Right kidney (tissue), 1 donor: ENCODE results near the gene AJAP1.

Experiments
- DNase-seq: peaks from one replicate; pipeline ENCODE4 v3.0.0-alpha.2; 2016

AJAP1 gene

DNA sequence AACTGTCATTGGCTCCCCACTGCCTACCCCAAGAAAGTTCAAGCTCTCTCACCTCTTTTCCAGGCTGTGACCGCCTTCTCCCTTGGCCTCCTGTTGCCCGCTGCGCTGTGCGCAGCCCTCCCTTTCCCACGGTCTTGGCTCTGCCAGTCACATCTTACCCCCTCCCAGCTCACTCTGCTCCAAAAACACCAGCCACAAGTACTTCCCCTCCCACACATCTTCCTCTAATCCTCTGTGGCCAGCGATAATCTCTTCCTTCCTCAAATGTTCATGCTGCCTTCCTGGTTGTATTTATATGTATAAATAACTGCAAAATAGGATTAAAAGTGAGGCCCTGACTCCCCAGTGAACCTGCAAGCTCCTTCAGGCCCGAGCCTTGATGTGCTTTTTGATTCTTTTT lies 81.8 kb downstream of the AJAP1 start:
- DNase-seq, result no peak

DNA sequence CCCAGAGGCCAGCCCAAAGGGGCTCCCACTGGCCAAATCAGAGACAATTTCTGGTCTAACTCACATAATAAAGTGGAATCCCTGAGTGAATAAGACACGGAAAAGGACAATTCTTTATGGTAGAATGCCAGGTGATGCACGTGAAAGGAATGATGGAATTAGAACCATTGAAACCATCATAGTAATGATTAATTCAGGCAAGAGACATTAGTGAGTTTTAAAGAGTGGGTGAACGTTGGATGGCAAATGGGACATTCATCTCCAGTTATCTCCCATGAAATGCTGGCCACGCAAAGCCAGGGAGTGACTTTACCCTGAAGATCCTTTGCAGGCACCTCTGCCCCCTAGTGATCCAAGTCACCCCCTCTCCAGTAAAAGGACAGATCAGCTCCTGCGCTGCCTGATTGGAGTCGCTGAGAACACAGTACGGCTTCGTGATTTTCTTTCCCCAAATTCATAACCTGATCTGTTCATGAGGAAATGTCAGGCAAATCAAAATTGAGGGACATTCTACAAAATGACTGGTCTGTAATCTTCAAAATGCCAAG lies 87.5 kb downstream of the AJAP1 start:
- no peak for DNase-seq

DNA sequence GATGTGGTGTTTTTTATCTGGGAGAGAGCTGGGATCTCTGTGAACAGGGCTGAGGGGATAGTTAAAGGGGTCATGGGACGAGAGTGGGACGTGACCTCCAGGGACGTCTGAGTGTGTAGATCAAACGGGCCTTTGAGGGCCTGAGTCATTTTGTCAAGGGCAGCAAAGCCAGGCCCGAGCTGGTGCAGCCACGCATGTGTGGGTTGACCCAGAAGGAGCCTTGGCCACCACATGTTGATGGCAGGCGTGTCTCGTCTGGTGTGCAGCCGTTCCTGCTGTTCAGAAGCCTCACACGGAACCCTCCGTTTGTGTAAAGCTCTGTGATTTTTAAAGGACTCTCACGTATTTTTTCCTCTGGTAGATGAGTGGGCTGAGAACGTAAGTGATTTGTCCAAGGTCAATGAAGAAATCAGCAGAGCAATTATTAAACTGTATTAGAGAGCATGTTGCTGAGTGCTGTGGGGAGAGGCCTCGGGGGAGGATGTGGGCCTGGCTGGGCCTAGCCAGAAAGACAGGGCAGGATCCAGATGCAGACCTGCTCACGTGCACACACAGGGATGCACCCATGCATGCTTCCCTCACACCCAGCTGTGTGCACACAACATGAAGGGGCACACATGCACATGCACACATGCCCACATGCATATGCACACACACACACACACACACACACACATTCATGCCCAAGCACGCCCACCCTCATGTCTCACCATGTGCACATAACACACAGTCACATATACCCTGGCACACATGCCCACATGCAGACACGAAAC lies 89.8 kb downstream of the AJAP1 start:
- no peak for DNase-seq

- DNase-seq, result no peak
Observed at GRCh38 chr1:4745560-4745959, 91.2 kb downstream of the AJAP1 start.

- no peak for DNase-seq
Observed at GRCh38 chr1:4749406-4749805, 95.0 kb downstream of the AJAP1 start.

DNA sequence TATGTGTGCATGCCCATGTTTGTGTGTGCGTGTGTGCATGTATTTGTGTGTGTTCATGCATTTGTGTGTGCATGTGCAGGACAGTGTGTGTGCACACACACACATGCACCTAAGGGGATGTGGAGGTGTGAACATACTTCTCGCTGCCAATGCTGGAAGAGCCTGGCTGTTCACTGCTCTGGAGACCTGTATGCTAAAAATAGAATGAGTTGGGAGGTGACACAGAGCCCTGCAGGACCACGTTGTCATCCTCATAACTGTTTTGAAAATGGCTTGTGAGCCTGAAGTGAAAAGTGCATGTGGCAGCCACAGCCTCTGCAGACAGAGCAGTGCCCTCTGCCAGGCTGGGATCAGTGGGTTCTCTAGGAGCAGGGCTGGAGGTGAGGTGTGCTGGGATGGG lies 95.8 kb downstream of the AJAP1 start:
- no peak for DNase-seq

DNA sequence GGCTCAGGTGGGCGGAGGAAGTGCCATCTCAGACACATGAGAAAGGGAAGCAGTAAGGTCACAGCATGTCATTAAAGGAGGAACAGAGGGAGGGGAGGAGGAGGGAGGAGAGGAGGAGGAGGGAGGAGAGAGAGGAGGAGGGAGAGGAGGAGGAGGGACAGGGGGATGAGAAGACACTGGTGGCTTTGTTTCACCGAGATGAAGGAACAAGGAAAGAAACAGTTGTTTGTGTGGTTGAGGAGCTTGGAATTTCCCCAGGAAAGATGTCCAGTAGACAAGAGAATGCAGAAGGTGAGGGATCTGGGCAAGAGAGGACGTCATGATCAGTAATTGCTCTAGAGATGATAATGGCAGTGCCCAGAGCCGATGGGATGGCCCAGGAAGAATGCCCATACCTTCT lies 97.7 kb downstream of the AJAP1 start:
- DNase-seq, result no peak

GRCh38 chr1:4754816-4755215 lies 100.4 kb downstream of the AJAP1 start:
- DNase-seq, result no peak

- no peak for DNase-seq
Observed at GRCh38 chr1:4755301-4755845, 101.0 kb downstream of the AJAP1 start.

DNA sequence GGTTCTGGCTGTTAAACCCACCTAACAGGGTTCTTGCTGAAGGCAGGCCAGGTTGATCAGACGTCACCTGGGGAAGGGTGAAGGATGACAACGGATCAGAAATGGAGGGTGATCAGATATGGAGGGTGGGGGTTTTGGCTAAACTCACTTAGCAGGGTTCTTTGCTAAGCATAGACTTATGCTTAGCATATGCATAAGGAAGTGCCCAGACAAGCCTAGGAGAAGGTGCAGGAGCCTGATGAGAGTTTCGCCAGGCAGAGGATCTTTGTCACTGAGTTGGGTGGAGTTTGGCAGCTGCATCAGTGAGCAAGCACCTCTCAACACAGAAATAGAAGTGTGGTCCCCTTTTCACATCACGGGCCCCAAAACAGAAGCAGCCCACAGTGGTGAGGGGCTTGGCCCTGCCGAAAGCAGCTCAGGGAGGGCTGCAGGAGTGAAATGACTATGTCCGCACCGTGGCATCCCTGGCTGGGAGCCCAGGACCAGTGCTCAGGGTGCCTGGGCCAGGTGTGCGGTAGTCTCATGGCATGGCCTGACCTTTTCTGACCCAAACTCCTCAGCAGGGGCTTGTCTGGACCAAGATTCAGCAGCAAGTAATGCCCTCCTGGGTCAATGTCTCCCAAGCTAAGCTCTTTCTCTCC lies 101.6 kb downstream of the AJAP1 start:
- DNase-seq, result no peak

GRCh38 chr1:4756851-4757580 lies 102.6 kb downstream of the AJAP1 start:
- no peak for DNase-seq

- DNase-seq, result no peak
Observed at GRCh38 chr1:4759671-4760070, 105.3 kb downstream of the AJAP1 start.

GRCh38 chr1:4760088-4760487 lies 105.7 kb downstream of the AJAP1 start:
- no peak for DNase-seq

- no peak for DNase-seq
Observed at GRCh38 chr1:4761324-4761723, 106.9 kb downstream of the AJAP1 start.

DNA sequence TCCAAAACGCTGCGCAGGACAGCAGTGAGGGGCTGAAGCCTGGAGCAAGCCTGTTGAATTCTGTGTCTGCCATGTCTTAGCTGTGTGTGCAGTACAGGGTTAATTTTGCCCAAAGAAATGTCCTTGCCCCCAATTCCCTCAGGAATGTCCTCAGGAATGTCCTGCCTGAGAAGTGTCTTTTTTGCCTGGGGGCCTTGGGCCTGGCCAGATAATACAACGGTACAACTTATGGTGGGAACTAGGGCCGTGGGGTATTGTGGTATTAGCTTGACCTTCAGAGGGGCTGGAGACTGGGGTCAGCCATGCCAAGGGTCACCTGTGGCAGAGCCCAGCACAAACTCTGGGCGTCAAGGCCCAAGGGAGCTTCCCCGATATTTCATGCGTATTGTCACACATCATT lies 107.7 kb downstream of the AJAP1 start:
- DNase-seq, result no peak

DNA sequence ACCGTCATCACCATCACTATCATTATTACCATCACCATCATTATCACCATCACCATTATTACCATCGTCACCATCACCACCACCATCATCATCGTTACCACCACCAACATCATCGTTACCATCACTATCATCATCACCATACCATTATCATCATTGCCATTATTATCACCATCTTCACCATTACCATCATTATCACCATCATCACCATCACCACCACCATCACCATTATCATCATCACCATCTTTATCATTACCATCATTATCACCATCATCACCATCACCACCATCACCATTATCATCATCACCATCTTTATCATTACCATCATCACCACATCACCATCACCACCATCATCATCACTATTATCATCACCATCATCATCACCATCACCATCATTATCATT lies 112.9 kb downstream of the AJAP1 start:
- no peak for DNase-seq

DNA sequence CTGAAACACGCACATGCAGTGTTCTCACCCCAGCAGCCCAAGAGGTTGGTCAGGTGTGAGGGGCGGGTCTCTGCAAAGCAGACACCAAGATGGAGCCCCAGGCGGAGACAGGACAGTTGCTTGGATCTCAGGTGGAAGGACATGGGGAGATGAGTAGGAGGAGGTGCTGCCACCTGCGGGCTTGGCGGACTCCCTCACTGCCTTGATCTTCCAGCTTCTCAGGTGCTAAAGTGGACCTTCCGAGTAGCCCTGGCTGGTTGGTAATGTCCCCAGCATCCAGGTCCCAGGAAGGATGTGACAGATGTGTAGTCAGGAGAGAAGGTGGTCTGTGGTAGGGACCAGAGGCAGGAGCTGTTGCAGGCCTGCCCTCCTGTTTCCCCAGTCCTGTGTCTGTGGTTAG lies 114.1 kb downstream of the AJAP1 start:
- no peak for DNase-seq

DNA sequence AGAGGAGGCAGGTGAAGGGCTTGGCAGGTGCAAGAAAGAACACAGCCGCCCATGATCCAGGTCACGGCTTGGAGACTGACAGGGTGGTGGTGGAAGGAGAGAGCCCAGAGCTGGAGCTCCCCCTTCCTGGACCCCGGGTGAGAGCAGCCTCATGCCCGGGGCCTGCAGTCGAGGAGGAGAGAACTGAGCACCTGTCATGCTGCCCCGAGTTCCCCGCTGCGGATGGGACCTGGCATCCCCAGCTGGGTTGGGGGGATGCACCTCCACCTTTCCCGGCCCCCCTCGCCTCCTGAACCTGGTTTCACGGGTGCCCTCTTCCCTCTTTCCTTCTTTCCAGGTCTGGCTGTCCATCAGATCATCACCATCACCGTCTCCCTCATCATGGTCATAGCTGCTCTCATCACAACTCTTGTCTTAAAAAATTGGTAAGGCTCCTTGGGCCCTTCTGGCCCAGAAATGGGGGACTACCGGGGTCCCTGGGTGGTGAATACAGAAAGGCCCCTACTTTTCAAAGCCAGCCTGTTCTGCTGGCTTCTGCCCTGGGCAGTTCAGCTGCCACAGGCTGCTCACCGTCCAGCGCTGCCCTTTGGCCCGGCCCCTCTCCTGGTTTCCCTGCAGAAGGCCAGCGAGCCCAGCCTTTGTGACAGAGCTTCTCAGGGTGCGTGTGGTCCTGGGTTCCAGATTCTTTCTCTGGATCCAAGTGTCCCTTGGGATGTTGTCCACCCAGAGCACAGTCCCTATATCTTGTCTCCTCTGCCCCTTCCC lies 115.3 kb downstream of the AJAP1 start:
- no peak for DNase-seq

DNA sequence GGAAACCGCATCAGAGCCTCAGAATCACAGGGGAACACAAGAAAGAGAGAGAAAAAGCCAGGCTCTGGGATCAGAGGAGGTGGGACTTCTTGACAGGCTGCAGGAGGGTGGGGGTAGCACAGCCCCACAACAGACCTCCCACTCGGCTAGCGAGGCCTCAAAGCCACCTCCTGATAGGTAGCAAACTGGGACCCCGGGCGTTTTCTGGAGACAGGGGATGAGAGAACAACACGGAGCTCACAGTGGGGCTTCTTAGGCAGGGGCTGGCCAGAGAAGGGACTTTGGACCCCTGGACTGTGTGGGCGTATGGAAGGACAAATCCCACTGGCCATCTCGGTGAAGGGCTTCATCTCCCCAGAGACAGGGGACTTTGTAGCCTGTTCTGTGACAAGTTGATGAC lies 116.3 kb downstream of the AJAP1 start:
- no peak for DNase-seq

- no peak for DNase-seq
Observed at GRCh38 chr1:4771267-4771666, 116.9 kb downstream of the AJAP1 start.

GRCh38 chr1:4771721-4772120 lies 117.3 kb downstream of the AJAP1 start:
- DNase-seq, result no peak
